Amygdala (tissue), 56 donors: ENCODE results near the gene GUK1.
"Not testable (repeated sequence)": the region's sequence is repeated elsewhere in the genome, so short reads cannot be mapped to it uniquely, and the experiment has no call there.

Source experiments
- DNase-seq, 56 donors: peaks; one replicate each; lab custom pipeline; 2025; lab: John Stamatoyannopoulos, UW

Gene GUK1

DNA sequence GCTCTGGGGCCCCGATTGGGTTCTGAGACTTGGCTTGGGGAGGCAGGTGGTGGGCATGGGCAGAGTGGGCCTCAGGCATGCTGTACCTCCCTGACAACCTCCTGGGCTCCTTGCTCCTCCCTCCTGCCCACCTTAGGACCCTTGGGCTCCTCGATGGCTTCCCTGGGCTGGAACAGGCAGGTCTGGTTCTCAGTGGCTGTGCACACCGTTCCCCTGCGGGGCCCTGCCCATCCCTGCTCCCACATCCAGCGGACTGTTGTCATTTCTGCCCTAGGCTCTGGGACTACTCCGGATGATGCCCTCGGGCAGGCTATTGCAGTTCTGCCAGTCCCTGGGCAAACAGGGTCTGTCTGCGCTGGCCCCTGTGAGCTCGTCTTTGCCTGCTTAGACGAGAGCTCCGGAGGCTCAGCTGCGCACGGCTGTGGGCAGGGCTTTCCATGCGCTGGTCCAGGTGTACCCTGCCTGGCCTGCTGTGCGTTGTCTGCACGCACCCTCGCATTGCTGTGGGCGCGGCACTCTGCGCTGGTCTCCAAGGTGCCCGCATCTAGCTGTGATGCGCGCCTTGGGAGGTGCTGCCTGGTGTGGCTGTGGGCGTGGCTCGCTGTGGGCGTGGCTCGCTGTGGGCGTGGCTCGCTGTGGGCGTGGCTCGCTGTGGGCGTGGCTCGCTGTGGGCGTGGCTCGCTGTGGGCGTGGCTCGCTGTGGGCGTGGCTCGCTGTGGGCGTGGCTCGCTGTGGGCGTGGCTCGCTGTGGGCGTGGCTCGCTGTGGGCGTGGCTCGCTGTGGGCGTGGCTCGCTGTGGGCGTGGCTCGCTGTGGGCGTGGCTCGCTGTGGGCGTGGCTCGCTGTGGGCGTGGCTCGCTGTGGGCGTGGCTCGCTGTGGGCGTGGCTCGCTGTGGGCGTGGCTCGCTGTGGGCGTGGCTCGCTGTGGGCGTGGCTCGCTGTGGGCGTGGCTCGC, 33.7 kb downstream of the GUK1 start:
- DNase-seq = peak in 1 of 56 donors; percentile 31

DNA sequence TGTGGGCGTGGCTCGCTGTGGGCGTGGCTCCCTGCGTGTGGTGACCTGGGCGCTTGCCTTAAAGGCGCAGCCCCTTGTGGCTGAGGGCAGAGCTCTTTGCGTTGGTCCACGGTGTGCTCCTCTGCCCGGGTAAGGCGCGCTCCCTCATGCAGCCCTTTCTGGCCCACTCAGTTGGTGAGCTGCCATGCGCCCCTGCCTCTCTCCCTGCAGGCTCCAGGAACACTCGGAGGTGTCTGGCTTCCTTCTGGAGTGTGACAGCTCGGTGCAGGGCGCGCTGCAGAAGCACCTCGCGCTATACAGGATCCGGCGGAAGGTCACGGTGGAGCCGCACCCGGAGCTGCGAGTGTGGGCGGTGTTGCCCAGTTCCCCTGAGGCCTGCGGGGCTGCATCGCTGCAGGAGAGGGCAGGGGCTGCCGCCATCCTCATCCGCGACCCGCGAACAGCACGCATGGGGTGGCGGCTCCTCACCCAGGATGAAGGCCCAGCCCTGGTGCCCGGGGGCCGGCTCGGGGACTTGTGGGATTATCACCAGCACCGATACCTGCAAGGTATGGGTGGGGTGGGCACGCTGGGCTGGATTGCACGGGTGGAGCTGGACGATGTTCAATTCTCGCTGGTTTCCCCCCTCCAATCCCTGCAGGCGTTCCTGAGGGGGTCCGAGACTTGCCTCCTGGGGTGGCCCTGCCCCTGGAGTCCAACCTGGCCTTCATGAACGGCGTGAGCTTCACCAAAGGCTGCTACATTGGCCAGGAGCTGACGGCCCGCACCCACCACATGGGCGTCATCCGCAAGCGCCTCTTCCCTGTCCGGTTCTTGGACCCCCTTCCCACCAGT, 34.6 kb downstream of the GUK1 start:
- DNase-seq = no peak

DNA sequence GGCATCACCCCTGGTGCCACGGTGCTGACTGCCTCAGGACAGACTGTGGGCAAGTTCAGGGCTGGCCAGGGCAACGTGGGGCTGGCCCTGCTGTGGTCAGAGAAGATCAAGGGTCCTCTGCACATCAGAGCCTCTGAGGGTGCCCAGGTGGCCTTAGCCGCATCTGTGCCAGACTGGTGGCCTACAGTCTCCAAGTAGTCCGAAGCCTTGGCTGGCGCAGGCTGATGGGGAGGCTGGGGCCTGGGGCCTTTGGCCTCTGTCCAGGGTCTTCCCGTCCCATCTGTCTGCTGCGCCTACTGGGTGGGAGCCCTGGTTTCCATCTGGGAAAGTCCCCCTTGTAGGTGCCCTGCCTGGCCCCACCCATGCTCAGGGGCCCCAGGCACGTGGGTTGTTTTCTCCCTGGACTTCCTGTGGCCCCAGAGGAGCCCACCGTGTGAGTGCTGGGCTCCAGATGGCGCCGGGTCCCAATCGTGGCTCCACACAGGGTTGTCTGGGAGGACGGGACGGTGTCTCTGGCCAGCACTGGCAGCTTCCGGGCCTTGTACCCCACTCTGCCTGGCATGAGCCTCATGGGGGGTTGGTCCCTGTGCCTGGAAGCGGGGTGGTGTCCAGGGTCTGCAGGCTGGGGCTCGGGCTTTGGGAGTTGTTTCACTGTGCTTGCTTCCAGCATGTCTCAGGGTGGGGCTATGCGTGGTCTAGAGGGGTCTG, 35.4 kb downstream of the GUK1 start:
- DNase-seq = no peak

DNA sequence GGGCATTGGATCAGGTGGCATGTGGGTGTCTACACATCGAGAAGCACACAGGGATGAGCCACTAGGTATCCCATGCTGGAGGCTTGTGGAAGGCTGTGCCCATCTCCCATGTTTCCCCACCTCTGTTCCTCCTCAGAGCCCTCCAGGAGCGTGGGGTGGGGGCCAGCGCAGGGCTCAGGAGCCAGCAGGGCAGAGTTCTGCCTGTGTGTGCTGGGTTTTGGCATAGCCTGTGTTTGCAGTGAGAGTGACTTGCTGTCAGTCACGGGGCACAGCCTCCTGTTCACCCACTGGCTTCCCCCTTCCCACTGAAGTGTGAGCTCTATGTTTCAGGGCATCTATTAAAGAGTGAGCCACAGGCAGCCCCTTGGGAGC, 35.9 kb downstream of the GUK1 start:
- DNase-seq = no peak

DNA sequence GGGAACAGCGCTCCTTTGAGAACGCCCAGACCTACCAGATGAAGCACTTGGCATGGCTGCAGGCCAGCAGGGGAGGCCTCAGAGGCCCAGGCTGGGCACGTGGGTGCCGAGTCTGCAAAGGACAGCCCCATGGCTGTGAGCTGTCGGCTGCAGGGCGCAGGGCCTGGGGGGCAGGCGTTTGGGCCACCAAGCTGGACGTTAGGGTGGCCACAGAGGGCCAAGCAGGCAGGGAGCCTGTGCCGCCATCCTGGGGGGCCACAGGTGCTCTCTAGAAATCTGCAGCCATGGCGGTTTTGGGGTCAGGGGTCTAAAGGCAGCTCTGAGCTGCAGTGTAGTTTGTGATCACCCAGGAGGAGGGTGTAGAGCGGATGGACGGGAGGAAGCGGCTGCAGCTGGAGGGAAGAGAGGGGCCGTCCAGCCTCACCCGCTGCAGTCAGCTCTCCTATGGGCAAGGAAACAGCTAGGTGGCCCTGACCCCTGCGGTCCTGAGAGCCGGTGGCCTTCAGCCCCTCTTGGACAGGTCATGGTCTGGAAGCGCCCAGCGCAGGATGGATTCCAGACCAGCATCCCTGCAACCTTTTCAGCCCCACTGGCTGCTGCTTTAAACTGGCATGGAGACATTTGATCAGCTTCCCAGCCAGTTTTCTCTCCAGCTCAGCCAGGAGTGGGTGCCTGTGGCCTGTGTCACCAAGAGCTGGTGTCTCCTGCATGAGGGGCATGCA, 36.5 kb downstream of the GUK1 start:
- DNase-seq = peak in 14 of 56 donors; percentile 12 to 67 (median 30)

DNA sequence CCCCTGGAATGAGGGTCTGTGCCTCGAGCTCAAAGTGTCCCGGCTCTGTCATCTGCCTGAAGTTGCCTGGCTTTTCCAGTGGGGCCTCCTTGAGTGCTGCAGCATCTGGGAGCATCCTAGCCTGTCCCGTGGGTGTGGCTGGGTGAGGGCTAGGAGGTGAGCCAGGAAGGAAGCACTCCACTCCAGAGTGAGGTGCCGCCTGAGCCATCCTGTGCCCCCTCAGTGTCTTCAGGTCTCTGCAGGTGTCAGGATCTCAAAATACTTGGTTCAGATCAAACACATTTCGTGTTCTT, 37.0 kb downstream of the GUK1 start:
- DNase-seq = no peak

DNA sequence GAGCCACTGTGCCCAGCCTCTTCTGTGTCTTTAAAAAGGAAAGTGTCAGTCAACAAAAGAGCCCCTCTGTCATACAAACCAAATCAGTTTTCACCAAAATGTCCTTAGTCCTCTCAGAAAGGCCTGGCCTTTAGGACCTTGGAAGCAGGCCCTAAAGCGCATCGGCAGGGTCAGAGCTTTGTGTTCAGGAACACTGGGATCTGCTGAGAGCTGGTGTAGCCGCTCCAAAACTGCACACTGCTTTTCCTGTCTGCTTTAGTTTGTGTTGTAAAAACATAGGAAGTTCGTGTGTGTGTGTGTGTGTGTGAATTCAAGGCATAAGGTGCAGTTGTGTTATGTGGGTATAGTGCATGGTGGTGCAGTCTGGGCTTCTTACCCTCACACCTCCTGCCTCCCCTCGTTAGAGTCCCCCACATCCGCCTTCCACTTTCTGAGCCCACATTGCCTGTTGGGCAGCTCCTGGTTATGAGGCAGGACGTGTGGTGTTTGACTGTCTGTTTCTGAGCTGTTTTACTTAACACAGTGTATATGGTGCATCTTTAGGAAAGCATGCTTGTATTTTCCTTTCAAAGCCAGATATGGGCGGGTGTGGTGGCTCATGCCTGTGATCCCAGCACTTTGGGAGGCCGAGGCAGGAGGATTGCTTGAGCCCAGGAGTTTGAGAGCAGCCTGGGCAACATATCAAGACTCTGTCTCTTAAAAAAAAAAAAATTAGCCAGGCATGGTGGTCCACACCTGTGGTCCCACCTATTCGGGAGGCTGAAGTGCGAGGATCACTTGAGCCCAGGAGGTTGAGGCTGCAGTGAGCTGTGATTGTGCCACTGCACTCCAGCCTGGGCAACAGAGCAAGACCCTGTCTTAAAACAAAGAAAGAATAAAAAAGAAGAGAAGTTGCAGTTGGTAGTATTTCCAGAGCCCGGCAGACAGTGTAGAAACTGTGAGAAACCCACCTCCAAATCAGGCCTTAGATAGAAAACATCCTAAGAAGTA, 37.9 kb downstream of the GUK1 start:
- no peak for DNase-seq

DNA sequence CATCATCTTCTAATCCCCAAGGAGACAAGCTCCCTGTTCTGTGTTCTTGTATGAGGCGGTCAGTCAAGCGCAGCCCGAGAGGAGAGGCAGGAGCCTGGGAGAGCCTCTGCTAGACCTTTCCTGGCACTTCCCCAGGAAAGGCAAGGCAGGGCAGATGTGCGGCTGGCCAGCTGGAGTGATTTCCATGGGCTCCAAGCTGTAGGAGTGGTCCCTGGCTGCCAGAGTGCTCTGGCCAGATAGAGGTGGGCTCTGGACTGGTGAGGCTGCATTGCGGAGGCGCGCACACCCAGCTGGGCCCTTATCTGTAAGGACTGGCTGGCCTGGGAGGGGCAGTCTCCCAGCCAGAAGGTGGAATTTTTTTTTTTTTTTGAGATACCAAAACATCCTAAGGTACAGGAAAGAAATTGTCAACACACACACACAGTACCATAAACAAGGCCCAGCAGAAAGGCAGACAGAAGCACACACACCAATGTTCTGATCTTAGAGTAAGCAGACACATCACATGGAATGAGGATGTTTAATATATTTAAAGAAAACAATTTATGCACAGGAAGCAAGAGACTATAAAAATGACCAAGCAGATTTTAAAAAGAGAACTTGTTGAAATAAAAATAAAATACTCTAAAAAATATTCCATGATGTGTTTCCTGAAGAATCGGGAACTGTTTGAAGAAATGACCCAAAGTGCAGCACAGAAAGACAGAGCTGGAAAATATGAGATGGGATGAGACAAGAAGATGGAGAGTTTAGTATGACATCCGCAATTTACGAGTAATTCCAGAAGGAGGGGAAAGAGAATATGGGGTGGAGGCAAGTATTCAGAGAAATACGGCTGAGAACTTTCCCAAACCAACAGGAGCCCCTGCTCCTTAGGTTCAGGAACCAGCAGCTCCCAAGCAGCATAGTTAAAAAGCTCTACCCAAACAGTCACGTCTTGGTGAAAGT, 38.9 kb downstream of the GUK1 start:
- DNase-seq = no peak

DNA sequence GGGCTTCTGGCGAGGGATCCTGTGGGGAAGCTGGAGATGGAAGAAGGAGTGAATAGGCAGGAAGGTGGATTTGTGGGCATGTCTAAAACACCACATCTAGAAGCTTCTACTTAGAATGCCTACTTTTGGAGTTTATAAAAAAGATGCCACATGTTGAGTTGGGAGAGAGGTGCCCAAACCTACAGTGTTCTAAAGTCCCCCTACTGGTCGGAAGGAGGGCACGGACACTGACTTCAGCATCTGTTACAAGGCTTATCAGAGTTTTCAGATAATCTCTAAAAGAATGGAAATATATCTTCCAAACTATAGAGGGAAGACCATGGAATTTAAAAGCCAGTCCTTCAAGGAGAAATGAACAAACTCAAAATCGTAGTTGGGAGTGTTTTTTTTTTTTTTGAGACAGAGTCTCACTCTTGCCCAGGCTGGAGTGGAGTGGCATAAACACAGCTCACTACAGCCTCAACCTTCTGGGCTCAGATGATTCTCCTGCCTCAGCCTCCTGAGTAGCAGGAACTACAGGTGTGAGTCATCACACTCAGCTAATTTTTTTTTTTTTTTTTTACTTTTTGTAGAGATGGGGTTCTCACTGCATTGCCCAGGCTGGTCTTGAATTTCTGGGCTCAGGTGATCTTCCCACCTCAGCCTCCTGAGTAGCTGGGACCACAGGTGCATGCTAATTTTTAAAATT, 40.3 kb downstream of the GUK1 start:
- DNase-seq = no peak

DNA sequence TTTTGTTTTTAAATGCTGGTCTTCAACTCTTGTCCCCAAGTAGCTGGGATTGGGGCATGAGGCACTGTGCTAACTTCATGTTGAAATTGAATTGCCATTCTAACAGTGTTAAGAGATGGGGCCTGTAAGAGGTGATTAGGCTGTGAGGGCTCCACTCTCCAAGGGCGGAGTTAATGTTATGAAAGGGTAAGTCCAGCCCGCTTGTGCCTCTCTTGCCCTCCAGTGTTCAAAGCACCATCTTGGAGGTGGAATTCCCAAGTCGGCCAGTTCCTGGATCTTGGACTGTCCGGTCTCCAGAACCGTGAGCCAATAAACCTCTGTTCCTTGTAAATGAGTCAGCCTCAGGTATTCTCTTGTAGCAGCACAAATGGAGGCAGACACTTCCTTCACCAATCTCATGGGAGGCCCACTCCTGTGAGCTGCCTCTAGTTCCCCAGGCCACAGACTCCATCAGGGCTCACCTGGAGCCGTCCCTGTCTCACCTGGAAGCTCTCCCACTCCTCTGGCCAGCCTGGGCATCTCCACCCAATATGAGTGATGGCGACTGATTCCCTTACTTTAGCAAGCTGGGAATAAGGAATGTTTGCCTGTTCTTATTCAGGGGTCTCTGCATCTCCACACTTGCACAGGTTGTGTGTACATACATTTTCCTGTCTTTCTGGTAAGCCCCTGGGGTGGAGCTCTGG, 41.0 kb downstream of the GUK1 start:
- no peak for DNase-seq

DNA sequence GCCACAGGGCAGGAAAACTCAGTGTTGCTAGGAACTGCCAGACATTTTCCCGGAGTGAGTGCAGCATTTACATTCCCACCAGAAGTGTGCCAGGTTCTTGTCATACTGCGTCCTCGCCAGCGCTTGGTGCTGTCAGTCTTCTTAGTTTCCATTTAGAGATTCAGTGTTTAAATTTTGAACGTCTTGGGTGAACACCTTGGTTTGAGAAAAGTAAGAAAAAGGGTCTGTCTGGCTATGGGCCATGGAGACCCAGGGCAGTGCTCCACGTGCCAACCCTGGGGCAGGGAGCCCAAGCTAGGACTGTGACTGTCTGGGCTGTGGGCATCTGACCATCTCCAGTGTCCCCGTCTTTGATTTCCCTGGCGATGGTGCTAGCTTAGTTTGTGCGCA, 41.6 kb downstream of the GUK1 start:
- DNase-seq = no peak

DNA sequence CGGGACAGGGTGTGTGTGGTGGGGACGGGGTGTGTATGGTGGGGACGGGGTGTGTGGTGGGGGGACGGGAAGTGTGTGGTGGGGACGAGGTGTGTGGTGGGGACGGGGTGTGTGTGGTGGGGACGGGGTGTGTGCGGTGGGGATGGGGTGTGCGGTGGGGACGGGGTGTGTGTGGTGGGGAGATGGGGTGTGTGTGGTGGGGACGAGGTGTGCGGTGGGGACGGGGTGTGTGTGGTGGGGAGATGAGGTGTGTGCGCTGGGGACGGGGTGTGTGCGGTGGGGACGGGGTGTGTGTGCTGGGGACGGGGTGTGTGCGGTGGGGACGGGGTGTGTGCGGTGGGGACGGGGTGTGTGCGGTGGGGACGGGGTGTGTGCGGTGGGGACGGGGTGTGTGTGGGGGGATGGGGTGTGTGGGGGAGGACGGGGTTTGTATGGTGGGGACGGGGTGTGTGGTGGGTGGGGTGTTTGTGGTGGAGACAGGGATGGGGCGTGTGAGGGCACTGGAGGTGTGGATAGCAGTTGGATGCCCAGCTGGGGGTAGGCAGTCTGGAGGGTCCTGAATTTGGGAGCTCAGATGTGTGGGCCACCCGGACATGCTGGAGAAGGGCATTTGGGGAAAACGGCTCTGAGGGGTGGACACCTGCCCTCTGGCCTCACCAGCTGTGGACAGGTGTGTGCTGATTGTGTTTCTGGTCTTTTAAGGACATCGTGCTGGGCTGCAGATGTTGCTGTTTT, 42.4 kb downstream of the GUK1 start:
- no peak for DNase-seq

DNA sequence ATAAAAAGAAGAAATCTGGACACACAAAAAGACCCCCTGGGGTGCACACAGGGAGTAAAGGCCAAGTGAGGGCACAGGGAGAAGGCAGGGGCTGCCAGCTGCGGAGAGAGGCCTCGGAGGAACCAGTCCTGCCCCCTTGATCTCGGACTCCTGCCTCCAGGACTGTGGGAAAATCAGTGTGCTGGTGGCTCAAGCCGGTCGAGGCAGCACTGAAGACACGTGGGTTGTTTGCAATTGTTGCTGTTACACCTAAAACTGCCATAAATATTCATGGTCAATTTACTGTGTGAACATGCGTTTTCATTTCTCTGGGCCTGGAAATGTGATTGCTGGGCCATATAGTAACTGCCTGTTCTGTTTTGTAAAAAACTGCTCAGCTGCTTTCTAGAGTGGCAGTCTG, 44.1 kb downstream of the GUK1 start:
- no peak for DNase-seq

DNA sequence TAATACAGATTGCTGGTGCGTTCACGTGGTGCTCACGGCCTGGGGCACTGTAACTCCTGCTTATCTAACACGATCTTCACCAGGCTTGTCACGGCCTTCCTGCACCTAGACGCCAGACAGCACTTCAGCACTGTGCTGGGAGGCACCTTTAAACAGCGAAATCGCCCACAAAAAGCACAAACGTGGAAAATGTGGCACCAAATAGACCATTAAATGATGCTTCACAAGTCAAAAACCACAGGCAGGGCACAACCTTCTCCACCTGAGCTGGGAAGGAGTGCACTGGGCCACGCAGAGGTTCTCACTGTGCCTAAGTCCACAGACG, 45.5 kb downstream of the GUK1 start:
- DNase-seq = no peak

DNA sequence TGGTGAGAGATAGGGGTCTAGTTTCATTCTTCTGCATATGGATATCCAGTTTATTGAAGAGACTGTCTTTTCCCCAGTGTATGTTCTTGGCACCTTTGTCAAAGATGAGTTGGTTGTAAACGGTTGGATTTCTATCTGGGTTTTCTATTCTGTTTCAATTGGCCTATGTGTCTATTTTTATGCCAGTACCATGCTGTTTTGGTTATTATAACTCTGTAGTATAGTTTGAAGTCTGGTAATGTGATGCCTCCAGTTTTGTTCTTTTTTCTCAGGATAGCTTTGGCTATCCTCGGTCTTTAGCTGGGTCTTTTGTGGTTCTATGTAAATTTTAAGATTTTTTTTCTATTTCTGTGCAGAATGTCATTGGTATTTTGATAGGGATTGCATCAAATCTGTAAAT, 48.2 kb downstream of the GUK1 start:
- not testable (repeated sequence) for DNase-seq

DNA sequence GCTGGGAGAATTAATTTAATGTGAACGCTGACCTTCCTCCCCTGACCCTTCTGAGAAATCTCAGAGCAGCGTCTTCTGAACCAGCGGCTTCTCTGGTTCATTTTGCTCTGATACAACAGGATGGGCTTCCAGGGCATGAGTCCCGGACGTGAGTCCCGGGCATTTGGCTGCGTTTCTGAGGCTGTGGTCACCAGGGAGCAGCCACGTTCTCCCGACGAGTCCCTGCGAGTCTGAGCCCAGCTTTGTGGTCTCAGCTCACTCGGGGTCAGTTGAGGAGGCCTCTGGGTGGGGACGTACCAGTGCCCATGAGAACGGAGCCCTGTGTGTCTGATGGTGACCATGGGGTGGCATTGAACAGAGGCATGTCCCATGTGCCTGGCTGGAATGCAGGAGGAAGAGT, 50.1 kb downstream of the GUK1 start:
- no peak for DNase-seq
